Ovary (tissue), 9 donors: Measurements from ENCODE around the gene CDK3. TPM values are rescaled to one million over a fixed set of nuclear protein-coding genes. Genes with fewer than 3 reads are reported as not detected.
A peak's percentile ranks its signal among the peaks of the same experiment; 100 is the strongest.

ENCODE experiments used
- DNase-seq, 5 donors: peaks; one replicate each; pipeline ENCODE4 v3.0.0-alpha.2; 2019 to 2020
- H3K27ac ChIP-seq, 2 donors: fragments of 200-600 bp; one replicate each; pipeline versions ENCODE4 v1.5.1 to v1.8.0; 2019 to 2022
- H3K27me3 ChIP-seq: fragments of 200-600 bp; one replicate; pipeline ENCODE4 v1.8.0; 2022
- H3K36me3 ChIP-seq: fragments of 200-600 bp; sonication (generic); one replicate; pipeline ENCODE4 v1.5.1; 2019
- H3K4me1 ChIP-seq: one replicate; pipeline ENCODE4 v1.8.1; 2013; ENCODE audit warnings: mild to moderate bottlenecking, moderate library complexity; ENCODE audit not compliant: insufficient read depth
- H3K4me3 ChIP-seq: fragments of 200-600 bp; sonication (generic); one replicate; pipeline ENCODE4 v1.5.1; 2017
- H3K9me3 ChIP-seq, 2 donors: fragments of 200-600 bp in 1 of 2; sonication (generic) in 1 of 2; one replicate each; pipeline versions ENCODE4 v1.5.1 to v1.8.1; 2013 to 2019; ENCODE audit warnings: mild to moderate bottlenecking in 1 of 2, moderate library complexity in 1 of 2
- CTCF ChIP-seq, 3 donors: fragments of 450-650 bp in 2 of 3; fragments of 200-600 bp in 1 of 3; IDR thresholded peaks; one replicate each; pipeline versions ENCODE4 v1.5.1 to v1.8.0; 2016 to 2022; ENCODE audit warnings: antibody characterized with exemption in 3 of 3, mild to moderate bottlenecking in 1 of 3
- EP300 ChIP-seq: sonication (generic); formaldehyde crosslinking; IDR thresholded peaks from one replicate; pipeline ENCODE4 v1.6.1; 2017; ENCODE audit warnings: antibody characterized with exemption
- POLR2A ChIP-seq: fragments of 450-650 bp; IDR thresholded peaks from one replicate; pipeline ENCODE4 v1.6.1; 2017; ENCODE audit warnings: antibody characterized with exemption, mild to moderate bottlenecking, moderate library complexity
- WGBS, 3 donors: extraction: QIAGEN DNeasy Blood & Tissue Kit in 1 of 3; methylation state at CpG; one replicate each; pipeline versions ENCODE4 v1.1.5 to v1.1.7; 2013 to 2017; 5-methylcytosine and 5-hydroxymethylcytosine counted together
- intact Hi-C, 4 donors: fragments of 100-400 bp; cut with DNase I; formaldehyde crosslinking; loops; one replicate each; pipeline versions ENCODE4 v1.11.0 to v1.15.1; 2022 to 2023
- polyA plus RNA-seq, 2 donors: library from polyadenylated mRNA; stranded (reverse); fragments of 200-250 nt in 1 of 2; fragments of 350-450 nt in 1 of 2; fragmentation: Illumina TruSeq in 1 of 2; extraction: RNeasy Lipid Tissue Mini Kit (QIAGEN cat#74804) in 1 of 2; gene quantifications; one replicate each; pipeline ENCODE4 v1.2.3, GENCODE V29; 2013 to 2014
- total RNA-seq, 7 donors: library from RNA; depleted of rRNA in 2 of 7; stranded (reverse); fragments of >200 nt in 2 of 7; fragmentation: NEBNext Ultra II Directional in 3 of 7; extraction: Animal tissue kit (Norgen Biotek cat#: 25700) in 3 of 7; gene quantifications; one replicate each; pipeline versions ENCODE4 v1.1.0 to v1.2.4, GENCODE V29; 2016 to 2023
- donor health status: DM: no; HTN: no; CAD: no; lungs with moderate emphysema.
- donor health status: DM: no; HTN: no; CAD: no.
- donor health status: Bipolar disorder and iron deficiency.
- donor health status: DM: yes; HTN: yes; CAD: no.
- donor health status: DM: no; HTN: no; CAD: no.
- donor health status: DM: yes; HTN: yes; CAD: no.

The CDK3 gene
- total and polyA plus RNA-seq, 9 donors = 1.3 to 10.8 (median 5.5) TPM

- H3K27ac ChIP-seq = no peak overlapping the region
- H3K36me3 ChIP-seq = no peaks in the 10 kb centered on the region
- no peak overlapping the region for H3K4me3 ChIP-seq
- peak in 1 of 5 donors; percentile 7 for DNase-seq
- no peaks in the 10 kb centered on the region for H3K9me3 ChIP-seq
- intact Hi-C loops = no loop called here
- TF ChIP-seq POLR2A (no peak), EP300 (no peak), CTCF (IDR thresholded peaks at IDR 0.05) (no peak)
- WGBS, 3 donors = 62 to 67% (median 65%) methylated on average over 4 of the region's 4 CpGs
- H3K4me1 ChIP-seq = no peaks in the 10 kb centered on the region
- no peaks in the 10 kb centered on the region for H3K27me3 ChIP-seq
These were observed 13.6 kb upstream of the CDK3 start for GRCh38 chr17:75987041-75987440.

GRCh38 chr17:75991396-75991795 lies 9.3 kb upstream of the CDK3 start:
- no peak for DNase-seq
- Histone ChIP-seq H3K4me1 (no peaks in the 10 kb centered on the region), H3K9me3 (no peaks in the 10 kb centered on the region), H3K4me3 (no peak overlapping the region), H3K27ac (no peak overlapping the region), H3K36me3 (no peaks in the 10 kb centered on the region), H3K27me3 (no peaks in the 10 kb centered on the region)
- intact Hi-C loops = no loop called here
- WGBS, 3 donors = 96 to 98% (median 96%) methylated on average over 8 to 9 of the region's 9 CpGs
- TF ChIP-seq EP300 (no peak), CTCF (IDR thresholded peaks at IDR 0.05) (no peak), POLR2A (no peak)

GRCh38 chr17:75994802-75995370 lies 5.8 kb upstream of the CDK3 start:
- Histone ChIP-seq H3K36me3 (no peaks in the 10 kb centered on the region), H3K27ac (no peak overlapping the region), H3K27me3 (no peaks in the 10 kb centered on the region), H3K9me3 (no peaks in the 10 kb centered on the region), H3K4me3 (no peak overlapping the region), H3K4me1 (no peaks in the 10 kb centered on the region)
- DNase-seq = peak in 1 of 5 donors; percentile 0
- intact Hi-C loops = no loop called here
- 87 to 91% (median 88%) methylated on average over 5 of the region's 5 CpGs for WGBS, 3 donors
- TF ChIP-seq CTCF (IDR thresholded peaks at IDR 0.05) (no peak), EP300 (no peak), POLR2A (no peak)

GRCh38 chr17:75995385-75995925 lies 5.2 kb upstream of the CDK3 start:
- Histone ChIP-seq H3K9me3 (no peaks in the 10 kb centered on the region), H3K36me3 (no peaks in the 10 kb centered on the region)
- intact Hi-C loops = no loop called here

More at GRCh38 chr17:75995385-75995925, 5.2 kb upstream of the CDK3 start:
- peak in 2 of 5 donors; percentile 3 to 13 for DNase-seq
- 89 to 96% (median 94%) methylated on average over 7 of the region's 7 CpGs for WGBS, 3 donors
- H3K27ac ChIP-seq = no peak overlapping the region
- no peaks in the 10 kb centered on the region for H3K27me3 ChIP-seq
- no peaks in the 10 kb centered on the region for H3K4me1 ChIP-seq
- TF ChIP-seq POLR2A (no peak), CTCF (IDR thresholded peaks at IDR 0.05) (no peak), EP300 (no peak)
- H3K4me3 ChIP-seq = no peak overlapping the region
